Measurements from ENCODE around the gene SLC44A4.

Gene SLC44A4

GRCh38 chr6:31900917-31901414 is 22.2 kb upstream of the SLC44A4 start:
- DNase-seq, result no peak

DNA sequence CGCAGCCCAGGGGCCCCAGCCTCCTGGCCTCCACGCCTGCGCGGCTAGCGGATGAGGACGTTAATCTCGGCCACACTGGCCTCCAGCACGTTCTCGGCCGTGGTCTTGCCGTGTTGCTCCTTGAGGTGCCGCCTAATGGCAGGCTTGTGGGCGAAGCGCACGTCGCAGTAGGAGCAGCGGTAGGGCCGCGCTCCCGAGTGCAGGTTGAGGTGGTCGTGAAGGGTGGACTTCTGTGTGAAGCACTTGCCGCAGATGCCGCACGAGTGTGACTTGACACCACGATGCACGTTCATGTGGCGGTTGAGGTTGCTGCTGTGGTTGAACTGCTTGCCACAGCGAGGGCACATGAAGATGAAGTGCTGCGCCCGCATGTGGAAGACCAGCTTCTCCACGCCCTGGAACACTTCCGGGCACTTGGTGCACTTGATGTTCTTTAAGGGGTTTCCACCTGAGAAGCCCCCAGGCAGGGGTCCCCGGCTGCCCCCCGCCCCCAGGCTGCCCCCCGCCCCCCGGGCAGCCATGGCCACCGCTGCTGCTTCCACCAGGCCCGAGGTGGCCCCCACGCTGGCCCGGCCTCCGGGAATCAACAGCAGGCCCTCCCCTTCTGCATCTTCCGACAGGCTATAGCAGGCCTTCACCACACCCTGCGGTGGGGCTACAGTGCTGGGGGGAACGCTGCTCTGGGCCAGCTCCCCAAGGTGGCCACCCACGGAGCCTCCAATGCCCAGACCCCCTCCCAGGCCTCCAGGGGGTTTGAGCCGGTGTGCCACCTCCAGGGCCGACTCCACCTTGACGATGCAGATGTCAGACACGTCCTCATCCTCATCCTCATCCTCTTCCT is 21.3 kb upstream of the SLC44A4 start:
- no peak for DNase-seq

GRCh38 chr6:31899215-31899614 is 20.4 kb upstream of the SLC44A4 start:
- DNase-seq, result no peak

DNA sequence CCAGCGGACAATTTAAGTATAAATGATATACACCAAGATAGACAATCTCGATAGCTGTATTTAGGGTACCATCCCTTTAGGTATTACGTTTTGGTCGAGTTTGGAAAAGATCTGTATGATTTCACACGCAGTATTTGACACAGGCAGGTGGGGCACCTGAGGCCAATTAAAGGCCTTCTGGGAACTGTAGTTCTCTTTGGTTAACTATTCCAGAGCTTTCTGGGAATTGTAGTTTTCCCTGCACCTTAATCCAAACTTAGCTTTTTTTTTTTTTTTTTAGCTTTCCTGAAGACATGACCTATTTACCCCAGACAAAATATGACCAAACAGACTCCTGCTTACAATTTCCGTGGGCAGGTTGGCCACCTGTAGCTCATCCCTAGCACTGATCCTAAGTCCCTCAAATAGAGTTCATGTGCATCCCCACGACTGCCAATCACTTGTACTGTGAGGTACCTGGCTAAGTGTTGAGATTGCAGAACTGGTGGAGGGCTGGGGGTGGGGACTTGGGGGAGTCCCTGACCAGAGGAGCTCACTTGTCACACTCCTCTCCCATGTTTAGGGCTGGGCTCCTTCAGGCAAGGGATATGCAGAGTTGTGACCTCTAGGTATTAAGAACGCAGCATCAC is 19.7 kb upstream of the SLC44A4 start:
- DNase-seq, result no peak

DNA sequence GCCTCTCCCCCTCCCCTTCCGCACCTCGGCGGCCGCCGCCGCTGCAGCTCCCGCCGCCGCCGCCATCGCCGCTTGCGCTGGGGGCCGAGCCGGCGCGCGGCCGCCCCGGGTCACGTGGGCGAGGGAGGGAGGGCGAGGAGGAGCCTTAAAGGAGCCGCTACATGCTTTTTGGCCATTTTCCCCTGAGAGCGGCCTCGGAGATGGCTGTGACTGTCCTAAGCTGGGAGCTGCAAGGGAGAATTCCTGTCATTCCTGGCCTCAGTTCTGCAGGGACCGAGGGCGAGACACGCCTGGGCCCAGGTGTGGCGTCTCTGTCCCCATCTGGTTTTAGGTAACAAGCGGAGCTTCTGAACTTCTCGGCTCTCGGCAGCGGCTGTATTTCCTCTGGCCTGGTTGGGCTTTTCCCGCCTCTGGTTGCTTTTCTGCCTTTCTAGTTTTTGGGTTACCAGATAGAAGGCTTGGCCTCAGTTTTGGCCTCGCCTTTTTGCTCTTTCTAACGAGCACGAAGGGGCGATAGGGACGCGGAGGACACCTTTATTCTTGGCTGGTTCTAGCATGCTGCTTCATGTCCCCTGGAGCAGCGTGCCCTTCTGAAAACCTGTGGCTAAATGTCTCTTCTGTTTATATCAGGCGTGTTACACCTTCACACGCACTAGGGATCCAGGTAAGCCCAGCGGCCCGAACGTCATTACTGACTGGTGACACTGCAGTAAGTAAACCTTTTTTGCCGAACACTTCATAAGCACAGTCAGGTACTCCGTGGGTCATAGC is 19.0 kb upstream of the SLC44A4 start, which contains the start of gene EHMT2:
EHMT2 (minus strand) TSS at position 87 of the 771 bp plus-strand sequence; CDS start at position 66, 21 bp downstream.
- DNase-seq, result peak; percentile 60

GRCh38 chr6:31896856-31897611 is 18.2 kb upstream of the SLC44A4 start:
- DNase-seq, result no peak

GRCh38 chr6:31896493-31896855 is 17.7 kb upstream of the SLC44A4 start:
- DNase-seq, result no peak

DNA sequence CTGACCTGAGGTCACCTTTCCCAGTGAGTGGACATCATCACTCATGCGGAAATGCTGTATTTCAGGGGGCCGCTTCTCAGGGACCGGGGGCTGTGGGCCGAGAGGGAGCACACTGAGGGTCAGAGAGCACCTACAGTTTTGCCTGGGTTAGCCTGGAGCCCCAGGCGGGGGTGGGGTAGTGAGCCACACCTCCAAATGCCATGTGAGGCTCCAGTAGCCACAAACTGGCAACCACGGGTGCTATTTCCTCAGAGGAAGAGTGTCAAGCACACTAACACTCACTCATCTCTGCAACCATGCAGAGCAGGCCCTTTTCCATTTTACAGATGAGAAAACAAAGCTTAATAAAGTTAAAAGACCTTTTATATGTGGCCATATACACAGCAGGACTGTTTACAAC is 14.0 kb upstream of the SLC44A4 start:
- DNase-seq, result no peak

- no peak for DNase-seq
Observed at GRCh38 chr6:31889331-31889972, 10.7 kb upstream of the SLC44A4 start.

- DNase-seq, result no peak
Observed at GRCh38 chr6:31888276-31889258, 9.8 kb upstream of the SLC44A4 start.

- no peak for DNase-seq
Observed at GRCh38 chr6:31887173-31888007, 8.6 kb upstream of the SLC44A4 start.

- DNase-seq, result no peak
Observed at GRCh38 chr6:31886541-31886991, 7.8 kb upstream of the SLC44A4 start.

DNA sequence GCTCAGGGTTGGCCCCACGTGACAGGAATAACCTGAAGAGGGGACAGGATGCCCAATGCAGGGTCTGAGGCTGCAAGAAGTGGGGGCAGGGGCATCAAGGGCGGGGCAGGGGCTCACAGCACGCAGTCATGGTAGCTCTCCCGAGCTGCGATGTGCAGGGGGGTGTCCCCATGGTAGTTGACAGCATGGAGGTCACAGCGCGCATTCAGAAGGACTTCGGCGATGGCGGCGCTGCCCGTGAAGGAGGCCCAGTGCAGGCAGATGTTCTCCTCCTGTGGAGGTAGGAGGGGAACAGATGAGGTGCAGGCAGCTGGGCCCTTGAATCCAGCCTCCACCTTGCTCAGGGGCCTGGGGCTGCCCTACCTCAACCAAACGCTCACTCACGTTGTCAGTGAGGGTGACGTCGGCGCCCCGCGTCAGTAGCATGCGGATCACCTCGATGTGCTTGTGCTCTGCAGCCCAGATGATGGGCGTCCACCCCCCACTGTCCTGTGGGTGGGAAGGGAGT is 5.8 kb upstream of the SLC44A4 start:
- DNase-seq, result no peak

GRCh38 chr6:31883676-31884075 is 4.9 kb upstream of the SLC44A4 start:
- DNase-seq, result no peak

- DNase-seq, result no peak
Observed at GRCh38 chr6:31882344-31882743, 3.5 kb upstream of the SLC44A4 start.

- DNase-seq, result no peak
Observed at GRCh38 chr6:31881136-31881859, 2.5 kb upstream of the SLC44A4 start.

DNA sequence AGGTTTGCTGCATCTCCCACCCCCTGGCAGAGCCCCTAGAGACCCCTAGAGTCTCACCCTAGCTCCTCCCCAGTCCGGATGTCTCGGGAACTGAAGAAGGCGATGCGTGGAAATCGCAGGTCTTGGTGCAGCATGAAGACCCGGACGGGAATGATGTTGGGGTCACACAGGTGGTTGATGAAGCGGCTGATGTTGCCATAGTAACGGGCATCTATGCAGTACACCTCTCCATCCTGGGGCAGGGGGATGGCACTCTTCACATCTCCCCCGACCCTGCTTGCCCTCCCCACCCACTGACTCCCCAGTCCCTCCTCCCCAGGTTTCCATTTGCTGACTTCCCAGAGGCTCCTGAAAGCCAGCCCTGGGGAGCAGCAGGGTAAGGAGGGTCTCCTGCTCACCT is 1.8 kb upstream of the SLC44A4 start:
- no peak for DNase-seq

DNA sequence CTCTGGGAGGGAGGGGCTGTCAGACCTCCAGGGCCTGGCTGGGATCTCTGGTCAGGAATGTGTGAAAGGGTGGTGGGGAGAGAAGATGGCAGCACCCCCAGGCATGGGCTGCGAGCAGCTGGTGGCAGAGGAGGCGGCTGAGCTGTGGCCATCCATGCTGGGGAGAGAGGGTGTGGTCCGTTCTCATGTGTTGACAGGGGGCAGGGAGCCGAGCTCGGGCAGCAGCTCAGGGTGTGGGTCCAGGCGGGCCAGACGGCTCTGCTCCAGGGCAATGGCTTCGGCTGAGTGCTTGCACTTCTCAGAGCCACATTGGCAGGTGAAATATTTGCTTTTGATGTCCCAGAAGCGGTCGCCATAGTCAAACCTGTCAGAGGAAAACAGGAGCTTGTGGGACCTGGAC is 1.1 kb upstream of the SLC44A4 start:
- no peak for DNase-seq

GRCh38 chr6:31879143-31879542 is 346 bp upstream of the SLC44A4 start:
- DNase-seq, result no peak
